Peyer's patch (tissue), 4 donors: Measurements from ENCODE around the gene DSG3.

Experiments used
- CTCF ChIP-seq, 6 experiments: fragments of 450-650 bp in 4 of 6; fragments of 200-600 bp in 2 of 6; sonication (generic) in 1 of 6; IDR thresholded peaks; one replicate each; pipeline ENCODE4 v1.5.1; 2017 to 2019; ENCODE audit warnings: antibody characterized with exemption in 6 of 6, mild to moderate bottlenecking in 3 of 6, moderate library complexity in 1 of 6
- POLR2A ChIP-seq, 2 donors: fragments of 450-650 bp; IDR thresholded peaks; one replicate each; pipeline ENCODE4 v1.5.1; 2017; ENCODE audit warnings: antibody characterized with exemption in 2 of 2, mild to moderate bottlenecking in 2 of 2, moderate library complexity in 2 of 2

- TF ChIP-seq CTCF (IDR thresholded peaks at IDR 0.05), result no peak
- TF ChIP-seq POLR2A (IDR thresholded peaks at IDR 0.05), result no peak
Observed at GRCh38 chr18:31401156-31402025, 46.1 kb upstream of the DSG3 start.
